IMR-90 (cell line): ENCODE data around the gene ANKRD13D. TPM values are rescaled to one million over a fixed set of nuclear protein-coding genes. Genes with fewer than 3 reads are reported as not detected.
A peak's percentile ranks its signal among the peaks of the same experiment; 100 is the strongest.

Experiments used
- ATAC-seq: fragments of 200-7000 bp; cut with Tn5 transposase; 2 replicates; pipeline ENCODE4 v1.9.1; 2020; ENCODE audit warnings: low read depth, mild to moderate bottlenecking, moderate library complexity
- BruUV-seq: library from RNA; stranded (reverse); fragments of 400-500 nt; replicated peaks from 2 replicates; lab custom pipeline; 2021; lab: Mats Ljungman, UMichigan
- CTCF ChIA-PET: fragments of 300-600 bp; formaldehyde crosslinking; extraction: SDS; loops from one replicate; lab custom pipeline; 2021; ENCODE audit warnings: antibody characterized with exemption; lab: Yijun Ruan, JAX
- POLR2A ChIA-PET: fragments of 300-600 bp; sonication (Branson Sonifier 250); formaldehyde crosslinking; loops from one replicate; lab custom pipeline; 2022; ENCODE audit warnings: antibody characterized with exemption; ENCODE audit not compliant: unreplicated experiment; lab: Charles Lee
- DNase-seq: peaks from one replicate; pipeline ENCODE4 v3.0.0; 2013
- H2AFZ ChIP-seq: replicated peaks from 2 replicates; pipeline ENCODE3; 2013; ENCODE audit warnings: low read length, mild to moderate bottlenecking; ENCODE audit not compliant: poor library complexity
- H2AK5ac ChIP-seq: 2 replicates; pipeline ENCODE4 v1.6.1; 2013; ENCODE audit warnings: low read depth, low read length, inconsistent platforms
- H2AK9ac ChIP-seq: replicated peaks from 2 replicates; pipeline ENCODE3; 2013; ENCODE audit warnings: mild to moderate bottlenecking, low read depth, low read length, moderate library complexity; ENCODE audit not compliant: poor library complexity
- H2BK120ac ChIP-seq: 2 replicates; pipeline ENCODE4 v1.6.1; 2013; ENCODE audit warnings: low read depth, low read length, inconsistent platforms
- H2BK15ac ChIP-seq: 3 replicates; pipeline ENCODE4 v1.6.1; 2013; ENCODE audit warnings: low read depth, low read length, inconsistent platforms
- H2BK20ac ChIP-seq: 2 replicates; pipeline ENCODE4 v1.6.1; 2013; ENCODE audit warnings: low read depth, mild to moderate bottlenecking, inconsistent platforms, low read length, moderate library complexity
- H2BK5ac ChIP-seq: 2 replicates; pipeline ENCODE4 v1.6.1; 2013; ENCODE audit warnings: mild to moderate bottlenecking, low read depth, low read length, inconsistent platforms; ENCODE audit not compliant: poor library complexity, severe bottlenecking
- H3K14ac ChIP-seq: replicated peaks from 2 replicates; pipeline ENCODE4 v1.6.1; 2013; ENCODE audit warnings: low read depth, low read length, inconsistent platforms
- H3K18ac ChIP-seq: 2 replicates; pipeline ENCODE4 v1.6.1; 2013; ENCODE audit warnings: low read depth, low read length, control low read depth
- H3K23ac ChIP-seq: 2 replicates; pipeline ENCODE4 v1.6.1; 2013; ENCODE audit warnings: low read depth, low read length, inconsistent platforms
- H3K27ac ChIP-seq: 2 replicates; pipeline ENCODE4 v1.5.1; 2013; ENCODE audit warnings: mild to moderate bottlenecking, control low read depth, low read length; ENCODE audit not compliant: insufficient read depth
- H3K27me3 ChIP-seq: 2 replicates; pipeline ENCODE4 v1.6.1; 2013; ENCODE audit warnings: low read length; ENCODE audit not compliant: control insufficient read depth, insufficient read depth
- H3K36me3 ChIP-seq: 2 replicates; pipeline ENCODE4 v1.6.1; 2013; ENCODE audit warnings: low read length, mixed read lengths; ENCODE audit not compliant: control insufficient read depth, insufficient read depth
- H3K4ac ChIP-seq: 2 replicates; pipeline ENCODE4 v1.6.1; 2013; ENCODE audit warnings: low read depth, low read length, inconsistent platforms
- H3K4me1 ChIP-seq: 2 replicates; pipeline ENCODE4 v1.6.1; 2013; ENCODE audit warnings: low read length, mixed read lengths; ENCODE audit not compliant: control insufficient read depth, insufficient read depth
- H3K4me2 ChIP-seq: 2 replicates; pipeline ENCODE4 v1.6.1; 2013; ENCODE audit warnings: low read depth, mild to moderate bottlenecking, control low read depth, low read length, moderate library complexity
- H3K4me3 ChIP-seq: 2 replicates; pipeline ENCODE4 v1.5.1; 2013; ENCODE audit warnings: low read depth, mild to moderate bottlenecking, control low read depth, low read length, moderate library complexity; ENCODE audit not compliant: insufficient read depth
- H3K56ac ChIP-seq: 2 replicates; pipeline ENCODE4 v1.6.1; 2013; ENCODE audit warnings: low read length, inconsistent platforms; ENCODE audit not compliant: insufficient read depth; ENCODE audit errors: extremely low read depth
- H3K79me1 ChIP-seq, 2 experiments: 2 replicates each; pipeline ENCODE4 v1.6.1; 2013; ENCODE audit warnings: low read length in 2 of 2, inconsistent platforms in 1 of 2, low read depth in 1 of 2
- H3K9ac ChIP-seq: 2 replicates; pipeline ENCODE4 v1.6.1; 2013; ENCODE audit warnings: low read depth, low read length, control low read depth
- H3K9me1 ChIP-seq: 2 replicates; pipeline ENCODE4 v1.6.1; 2013; ENCODE audit warnings: low read length, inconsistent platforms; ENCODE audit not compliant: insufficient read depth
- H3K9me3 ChIP-seq: 2 replicates; pipeline ENCODE4 v1.6.1; 2013; ENCODE audit warnings: low read length; ENCODE audit not compliant: control insufficient read depth, insufficient read depth
- H4K20me1 ChIP-seq: 2 replicates; pipeline ENCODE4 v1.6.1; 2013; ENCODE audit warnings: low read length, inconsistent platforms; ENCODE audit not compliant: insufficient read depth
- H4K5ac ChIP-seq: 2 replicates; pipeline ENCODE4 v1.6.1; 2013; ENCODE audit warnings: mild to moderate bottlenecking, low read depth, low read length, control low read depth
- H4K8ac ChIP-seq, 2 experiments: 2 replicates each; pipeline ENCODE4 v1.6.1; 2013; ENCODE audit warnings: low read depth in 2 of 2, low read length in 2 of 2, control low read depth in 1 of 2, inconsistent platforms in 1 of 2
- H4K91ac ChIP-seq: 2 replicates; pipeline ENCODE4 v1.6.1; 2013; ENCODE audit warnings: low read depth, low read length, inconsistent platforms; ENCODE audit not compliant: insufficient read depth
- BHLHE40 ChIP-seq: fragments of 150-350 bp; IDR thresholded peaks from 2 replicates; pipeline ENCODE4 v1.6.1; 2016; ENCODE audit warnings: mild to moderate bottlenecking, low read depth, low read length
- CEBPB ChIP-seq: IDR thresholded peaks from 2 replicates; pipeline ENCODE4 v1.6.1; 2012; ENCODE audit warnings: low read depth, low read length, improper control_type of control experiment
- CTCF ChIP-seq: conservative IDR thresholded peaks from 2 replicates; pipeline ENCODE4 v1.5.1; 2012; ENCODE audit warnings: mild to moderate bottlenecking, low read depth, low read length, improper control_type of control experiment
- ELK1 ChIP-seq: fragments of 150-350 bp; IDR thresholded peaks from 2 replicates; pipeline ENCODE4 v1.6.1; 2016; ENCODE audit warnings: low read depth, mild to moderate bottlenecking, low read length, moderate library complexity, borderline replicate concordance
- FOS ChIP-seq: fragments of 150-350 bp; IDR thresholded peaks from 2 replicates; pipeline ENCODE4 v1.6.1; 2016; ENCODE audit warnings: low read depth, low read length
- MAFK ChIP-seq: IDR thresholded peaks from 2 replicates; pipeline ENCODE4 v1.6.1; 2012; ENCODE audit warnings: low read depth, low read length, improper control_type of control experiment
- MAZ ChIP-seq: IDR thresholded peaks from 2 replicates; pipeline ENCODE4 v1.6.1; 2012; ENCODE audit warnings: low read depth, mild to moderate bottlenecking, low read length, improper control_type of control experiment, moderate library complexity, borderline replicate concordance
- MXI1 ChIP-seq: IDR thresholded peaks from 2 replicates; pipeline ENCODE4 v1.6.1; 2012; ENCODE audit warnings: low read depth, mild to moderate bottlenecking, low read length, moderate library complexity, borderline replicate concordance
- POLR2A ChIP-seq: IDR thresholded peaks from 2 replicates; pipeline ENCODE4 v1.6.1; 2012; ENCODE audit warnings: mild to moderate bottlenecking, low read depth, low read length
- RCOR1 ChIP-seq: IDR thresholded peaks from 2 replicates; pipeline ENCODE4 v1.6.1; 2012; ENCODE audit warnings: mild to moderate bottlenecking, low read length, improper control_type of control experiment; ENCODE audit not compliant: insufficient replicate concordance
- SMC3 ChIP-seq: fragments of 150-350 bp; IDR thresholded peaks from 2 replicates; pipeline ENCODE4 v1.6.1; 2016; ENCODE audit warnings: low read depth, mild to moderate bottlenecking, antibody characterized with exemption, low read length, moderate library complexity
- USF2 ChIP-seq: fragments of 150-350 bp; IDR thresholded peaks from 2 replicates; pipeline ENCODE4 v1.6.1; 2017; ENCODE audit warnings: mild to moderate bottlenecking, antibody characterized with exemption, low read length, low read depth
- WGBS, 2 experiments: methylation state at CpG; one replicate each; pipeline versions ENCODE4 v1.1.5 to v1.1.7; 2013; ENCODE audit warnings: missing lambda C conversion rate in 2 of 2; ENCODE audit not compliant: insufficient read length in 1 of 2; ENCODE audit errors: extremely low coverage in 2 of 2; 5-methylcytosine and 5-hydroxymethylcytosine counted together
- dilution Hi-C: fragments of 300-500 bp; cut with HindIII; formaldehyde crosslinking; loops from one replicate; pipeline ENCODE4 v1.14.3; 2018; ENCODE audit warnings: low sequenced_read_pairs; ENCODE audit not compliant: unreplicated experiment
- in situ Hi-C: fragments of 300-500 bp; cut with MboI; formaldehyde crosslinking; loops from 3 replicates; pipeline ENCODE4 v1.14.3; 2019; ENCODE audit warnings: low sequenced_read_pairs, inconsistent platforms, mixed read lengths
- intact Hi-C: fragments of 100-400 bp; cut with micrococcal nuclease; formaldehyde crosslinking; loops from 2 replicates; pipeline ENCODE4 v1.10.0; 2022
- polyA plus RNA-seq, 3 experiments: library from polyadenylated mRNA; depleted of rRNA; stranded (reverse); fragments of >200 nt; gene quantifications; 2 replicates each; pipeline ENCODE4 v1.2.3, GENCODE V29; 2012; ENCODE audit warnings: low replicate concordance in 1 of 3
- total RNA-seq: library from RNA; depleted of rRNA; stranded (reverse); fragments of >200 nt; gene quantifications from 2 replicates; pipeline ENCODE4 v1.2.3, GENCODE V29; 2012

The ANKRD13D gene
- total and polyA plus RNA-seq, 2 of the 4 experiments (the other 2 are of a cell fraction) = 7.3 to 38.4 TPM

GRCh38 chr11:67300756-67301312, 11.7 kb downstream of the ANKRD13D start:
- Histone ChIP-seq H3K56ac (no peak overlapping the region), H3K4me3 (no peak overlapping the region), H4K20me1 (peaks cover 4% of the 10 kb centered on the region), H2AFZ (no peak overlapping the region), H3K9me3 (no peaks in the 10 kb centered on the region), H3K27me3 (no peaks in the 10 kb centered on the region), H4K8ac (no peak overlapping the region), H2BK20ac (no peak overlapping the region), H2AK9ac (peak overlapping the region; percentile 28), H3K23ac (no peak overlapping the region), H3K4ac (no peak overlapping the region), H4K5ac (no peak overlapping the region), H2BK120ac (no peak overlapping the region), H3K9me1 (peaks cover 3% of the 10 kb centered on the region), H3K9ac (no peak overlapping the region), H3K79me1 (peaks cover 6 to 45% of the 10 kb centered on the region in 2 experiments), H3K4me1 (peaks cover 18% of the 10 kb centered on the region), H2BK15ac (no peak overlapping the region), H3K36me3 (peaks cover 37% of the 10 kb centered on the region), H3K4me2 (no peak overlapping the region), H3K14ac (no peak overlapping the region), H3K18ac (no peak overlapping the region), H2AK5ac (no peak overlapping the region), H3K27ac (no peak overlapping the region), H2BK5ac (no peak overlapping the region), H4K91ac (no peak overlapping the region)
- BruUV-seq = no TSS peak
- ChIA-PET POLR2A (no interaction called here), CTCF (no interaction called here)
- WGBS, 2 experiments = 92% methylated on average over 15 of the region's 22 CpGs; no CpG with 5 or more reads in 1 of the 2 experiments
- no peak for DNase-seq
- in situ Hi-C loops (no loop called here), dilution Hi-C loops (no loop called here), intact Hi-C loops (no loop called here)
- TF ChIP-seq SMC3 (no peak), MXI1 (no peak), BHLHE40 (no peak), FOS (no peak), MAZ (no peak), POLR2A (no peak), RCOR1 (no peak), CTCF (no peak), CEBPB (no peak), MAFK (no peak), USF2 (no peak), ELK1 (no peak)
- no peak for ATAC-seq
